Caco-2 (cell line): ENCODE results near the gene ILF3. TPM values are rescaled to one million over a fixed set of nuclear protein-coding genes. Genes with fewer than 3 reads are reported as not detected.

ENCODE experiments used
- BruUV-seq: library from RNA; stranded (reverse); fragments of 400-500 nt; replicated peaks from 2 replicates; lab custom pipeline; 2021; lab: Mats Ljungman, UMichigan
- CTCF ChIA-PET: fragments of 300-600 bp; sonication (Branson Sonifier 250); formaldehyde crosslinking; loops from one replicate; lab custom pipeline; 2022; ENCODE audit warnings: antibody characterized with exemption; lab: Charles Lee
- POLR2A ChIA-PET: fragments of 300-600 bp; sonication (Branson Sonifier 250); formaldehyde crosslinking; loops from one replicate; lab custom pipeline; 2022; ENCODE audit warnings: antibody characterized with exemption; lab: Charles Lee
- DNase-seq, 2 experiments: peaks; one replicate each; pipeline versions ENCODE4 v3.0.0 to v3.0.0-alpha.2; 2020 to 2022
- H3K27me3 ChIP-seq: replicated peaks from 2 replicates; pipeline ENCODE4 v1.6.0; 2011; ENCODE audit warnings: low read length; ENCODE audit not compliant: control insufficient read depth, insufficient read depth
- H3K36me3 ChIP-seq: 2 replicates; pipeline ENCODE4 v1.5.1; 2011; ENCODE audit warnings: low read length; ENCODE audit not compliant: control insufficient read depth, insufficient read depth
- H3K4me1 ChIP-seq: fragments of 250-450 bp; sonication (Bioruptor Pico); 2 replicates; pipeline ENCODE4 v1.5.1; 2020; ENCODE audit warnings: mild to moderate bottlenecking
- H3K4me3 ChIP-seq: 2 replicates; pipeline ENCODE4 v1.5.1; 2011; ENCODE audit warnings: low read depth, mild to moderate bottlenecking, control low read depth, low read length
- H3K9me3 ChIP-seq: fragments of 250-450 bp; sonication (Bioruptor Pico); 2 replicates; pipeline ENCODE4 v1.5.1; 2020; ENCODE audit warnings: mild to moderate bottlenecking, moderate library complexity
- H3K27ac Mint-ChIP-seq: one replicate; pipeline ENCODE4 v1.8.0; 2022; ENCODE audit warnings: mixed read lengths; ENCODE audit not compliant: unreplicated experiment
- H3K27me3 Mint-ChIP-seq: one replicate; pipeline ENCODE4 v1.8.0; 2022; ENCODE audit warnings: mixed read lengths; ENCODE audit not compliant: insufficient read depth, unreplicated experiment
- H3K36me3 Mint-ChIP-seq: one replicate; pipeline ENCODE4 v1.8.0; 2022; ENCODE audit warnings: mild to moderate bottlenecking, mixed read lengths; ENCODE audit not compliant: insufficient read depth, unreplicated experiment
- H3K4me1 Mint-ChIP-seq: one replicate; pipeline ENCODE4 v1.8.0; 2022; ENCODE audit warnings: low read depth, mixed read lengths; ENCODE audit not compliant: unreplicated experiment
- H3K4me3 Mint-ChIP-seq: one replicate; pipeline ENCODE4 v1.8.0; 2022; ENCODE audit warnings: mild to moderate bottlenecking, moderate library complexity, mixed read lengths; ENCODE audit not compliant: unreplicated experiment
- H3K9me3 Mint-ChIP-seq: one replicate; pipeline ENCODE4 v1.8.0; 2022; ENCODE audit warnings: mixed read lengths; ENCODE audit not compliant: unreplicated experiment
- CTCF ChIP-seq, 2 experiments: fragments of 200-600 bp in 1 of 2; IDR thresholded peaks; 1 replicate in 1 of 2; 2 replicates in 1 of 2; pipeline versions ENCODE4 v1.5.1 to v1.8.0; 2011 to 2022; ENCODE audit warnings: antibody characterized with exemption in 1 of 2, control low read depth in 1 of 2, inconsistent platforms in 1 of 2, low read depth in 1 of 2, low read length in 1 of 2, mild to moderate bottlenecking in 1 of 2, moderate library complexity in 1 of 2; ENCODE audit not compliant: insufficient read depth in 1 of 2, severe bottlenecking in 1 of 2, unreplicated experiment in 1 of 2
- intact Hi-C: fragments of 100-400 bp; cut with micrococcal nuclease; formaldehyde crosslinking; loops from one replicate; pipeline ENCODE4 v1.10.0; 2022; ENCODE audit not compliant: unreplicated experiment
- total RNA-seq: library from RNA; stranded (reverse); gene quantifications from 2 replicates; pipeline ENCODE4 v1.2.3, GENCODE V29; 2022

The ILF3 gene
- total RNA-seq, 1 experiment from 2014 or later: 399 TPM

DNA sequence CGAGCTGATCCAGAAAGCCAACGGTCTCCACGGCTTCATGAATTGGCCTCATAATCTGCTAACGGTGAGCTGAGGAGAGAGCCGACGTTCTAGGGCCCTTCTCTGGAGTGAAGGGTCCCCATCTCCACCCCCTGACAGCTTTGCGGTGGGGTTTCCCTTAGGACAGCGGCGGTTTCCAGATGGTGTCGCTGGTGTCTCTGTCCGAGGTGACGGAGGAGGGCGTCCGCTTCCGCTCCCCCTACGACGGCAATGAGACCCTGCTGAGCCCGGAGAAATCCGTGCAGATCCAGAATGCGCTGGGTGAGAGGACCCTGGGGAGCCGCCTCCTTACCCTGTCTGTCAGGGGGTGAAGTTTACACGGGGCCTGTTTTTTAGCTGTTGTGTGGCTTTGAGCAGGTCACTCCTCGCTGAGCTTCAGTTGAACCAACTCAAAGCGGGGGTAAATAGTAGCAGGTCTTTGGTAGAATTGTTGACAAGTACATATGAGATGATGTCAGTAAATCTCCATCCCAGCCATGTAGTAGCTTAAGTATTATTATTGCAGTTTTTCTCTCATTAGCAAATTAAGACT is 47.9 kb downstream of the ILF3 start:
- Histone ChIP-seq H3K4me1 (peaks cover 5% of the 10 kb centered on the region; the same call in 1 of the 2 replicates), H3K9me3 (no peaks in the 10 kb centered on the region), H3K27me3 (no peaks in the 10 kb centered on the region), H3K36me3 (no peaks in the 10 kb centered on the region), H3K4me3 (peak overlapping the region; percentile 88)
- Mint-ChIP-seq H3K36me3 (peaks cover 23% of the 10 kb centered on the region), H3K4me3 (peak overlapping the region; percentile 93), H3K27me3 (no peaks in the 10 kb centered on the region), H3K9me3 (no peaks in the 10 kb centered on the region), H3K4me1 (peaks cover 5% of the 10 kb centered on the region), H3K27ac (peak overlapping the region; percentile 86)
- peak in 1 of 2 experiments; percentile 5 for TF ChIP-seq CTCF (IDR thresholded peaks at IDR 0.05; ENCODE audit: insufficient read depth in 1 of 2, low read depth in 1 of 2, low read length in 1 of 2, severe bottlenecking in 1 of 2, unreplicated experiment in 1 of 2)
- ChIA-PET CTCF (interaction anchor here (0.9 to 2.5 kb wide), 5 partner anchors 15 to 223 kb away, joined by 3 to 17 read pairs (median 5); partner anchors contain the start of gene DNM2), POLR2A (interaction anchor here (1.1 to 1.3 kb wide), 2 partner anchors 16 to 134 kb away, joined by 3 to 4 read pairs; partner anchors contain the start of genes DNM2 and TMED1)
- BruUV-seq: no TSS peak
- intact Hi-C loops: no loop called here
- DNase-seq: no peak

DNA sequence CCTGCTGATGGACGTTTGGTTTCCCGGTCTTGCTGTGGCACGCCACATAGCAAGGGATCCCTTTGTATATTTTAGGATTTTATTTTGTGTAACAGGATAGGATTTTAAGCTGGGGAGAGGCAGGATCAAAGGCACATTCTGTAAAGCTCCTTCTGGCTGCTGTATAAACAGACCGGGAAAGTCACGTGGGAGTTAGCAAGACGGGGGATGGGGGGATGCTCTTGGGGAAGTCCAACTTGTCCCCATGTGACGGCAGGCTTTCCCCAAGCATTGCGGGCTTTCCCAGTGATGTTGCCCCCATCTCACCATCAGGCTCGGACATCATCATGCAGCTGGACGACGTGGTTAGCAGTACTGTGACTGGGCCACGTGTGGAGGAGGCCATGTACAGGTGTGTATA is 52.8 kb downstream of the ILF3 start:
- peaks cover 9% of the 10 kb centered on the region; the same call in 1 of the 2 replicates for H3K4me1 ChIP-seq
- CTCF ChIA-PET: interaction anchor here (0.5 to 1.2 kb wide), 5 partner anchors 10 to 423 kb away, joined by 3 to 8 read pairs (median 5); partner anchors contain the start of gene DNM2
- no peak for TF ChIP-seq CTCF (IDR thresholded peaks at IDR 0.05; ENCODE audit: insufficient read depth in 1 of 2, low read depth in 1 of 2, low read length in 1 of 2, severe bottlenecking in 1 of 2, unreplicated experiment in 1 of 2)
- BruUV-seq: no TSS peak
- H3K9me3 ChIP-seq: no peaks in the 10 kb centered on the region
- peaks cover 33% of the 10 kb centered on the region for H3K36me3 Mint-ChIP-seq
- no peaks in the 10 kb centered on the region for H3K4me1 Mint-ChIP-seq
- intact Hi-C loops: loop anchor here (1.0 kb wide), 1 partner anchor 10 kb away; no protein-coding TSS in a partner anchor
- no peaks in the 10 kb centered on the region for H3K9me3 Mint-ChIP-seq
- peak; percentile 53 to 61 for DNase-seq
- POLR2A ChIA-PET: interaction anchor here (0.6 to 1.0 kb wide), 3 partner anchors 10 to 129 kb away, joined by 3 to 6 read pairs (median 5); partner anchors contain the start of genes DNM2 and TMED1
- H3K27me3 ChIP-seq: no peaks in the 10 kb centered on the region
- no peak overlapping the region for H3K4me3 Mint-ChIP-seq
- no peak overlapping the region for H3K4me3 ChIP-seq
- H3K27me3 Mint-ChIP-seq: no peaks in the 10 kb centered on the region
- peak overlapping the region; percentile 63 for H3K27ac Mint-ChIP-seq
- no peaks in the 10 kb centered on the region for H3K36me3 ChIP-seq

GRCh38 chr19:10707440-10707839 is 53.3 kb downstream of the ILF3 start:
- Histone ChIP-seq H3K36me3 (no peaks in the 10 kb centered on the region), H3K9me3 (no peaks in the 10 kb centered on the region), H3K4me1 (peaks cover 9% of the 10 kb centered on the region; the same call in 1 of the 2 replicates), H3K27me3 (no peaks in the 10 kb centered on the region), H3K4me3 (no peak overlapping the region)
- ChIA-PET CTCF (interaction anchor here (0.5 to 1.2 kb wide), 3 partner anchors 9 to 228 kb away, joined by 3 to 8 read pairs (median 3); no protein-coding TSS in a partner anchor), POLR2A (interaction anchor here (1.0 kb wide), 2 partner anchors 10 to 128 kb away, joined by 5 to 6 read pairs; partner anchors contain the start of genes DNM2 and TMED1)
- no peaks in the 10 kb centered on the region for H3K9me3 Mint-ChIP-seq
- no peak for TF ChIP-seq CTCF (IDR thresholded peaks at IDR 0.05; ENCODE audit: insufficient read depth in 1 of 2, low read depth in 1 of 2, low read length in 1 of 2, severe bottlenecking in 1 of 2, unreplicated experiment in 1 of 2)
- H3K36me3 Mint-ChIP-seq: peaks cover 32% of the 10 kb centered on the region
- BruUV-seq: no TSS peak
- H3K27me3 Mint-ChIP-seq: no peaks in the 10 kb centered on the region
- no peak for DNase-seq
- no peaks in the 10 kb centered on the region for H3K4me1 Mint-ChIP-seq
- intact Hi-C loops: loop anchor here (1.0 kb wide), 1 partner anchor 10 kb away; no protein-coding TSS in a partner anchor
- H3K27ac Mint-ChIP-seq: peak overlapping the region; percentile 63
- H3K4me3 Mint-ChIP-seq: no peak overlapping the region
